Large intestine (tissue), 3 donors: Measurements from ENCODE around the gene ZNF546. TPM values are rescaled to one million over a fixed set of nuclear protein-coding genes. Genes with fewer than 3 reads are reported as not detected.

ENCODE experiments used
- DNase-seq, 2 donors: peaks; one replicate each; pipeline versions ENCODE4 v3.0.0 to v3.0.0-alpha.2; 2013
- H3K27ac ChIP-seq: one replicate; pipeline ENCODE4 v1.5.1; 2013; ENCODE audit warnings: low read length
- H3K27me3 ChIP-seq: 2 replicates; pipeline ENCODE4 v1.6.1; 2013; ENCODE audit warnings: low read length; ENCODE audit not compliant: control insufficient read depth, insufficient read depth
- H3K36me3 ChIP-seq: 2 replicates; pipeline ENCODE4 v1.6.1; 2013; ENCODE audit warnings: low read length; ENCODE audit not compliant: control insufficient read depth, insufficient read depth
- H3K4me1 ChIP-seq: one replicate; pipeline ENCODE4 v1.6.1; 2013; ENCODE audit warnings: low read length; ENCODE audit not compliant: control insufficient read depth, insufficient read depth
- H3K4me3 ChIP-seq: one replicate; pipeline ENCODE4 v1.5.1; 2013; ENCODE audit warnings: low read length
- H3K9me3 ChIP-seq: one replicate; pipeline ENCODE4 v1.6.1; 2013; ENCODE audit warnings: mild to moderate bottlenecking, low read depth, low read length, moderate library complexity; ENCODE audit not compliant: control insufficient read depth
- WGBS: methylation state at CpG from one replicate; pipeline ENCODE4 v1.1.5; 2013; ENCODE audit warnings: low lambda C conversion rate; ENCODE audit not compliant: insufficient coverage; 5-methylcytosine and 5-hydroxymethylcytosine counted together
- polyA plus RNA-seq: library from polyadenylated mRNA; unstranded; fragments of 120-200 nt; gene quantifications from one replicate; pipeline ENCODE4 v1.2.1, GENCODE V29; 2013

The ZNF546 gene
- polyA plus RNA-seq, 1 donor, result 3.9 TPM

GRCh38 chr19:39986643-39987042 lies 10.2 kb upstream of the ZNF546 start:
- DNase-seq, result no peak
- H3K9me3 ChIP-seq, result peaks cover 43% of the 10 kb centered on the region
- H3K36me3 ChIP-seq, result peaks cover 5% of the 10 kb centered on the region
- H3K27ac ChIP-seq, result no peak overlapping the region
- no peaks in the 10 kb centered on the region for H3K4me1 ChIP-seq
- H3K27me3 ChIP-seq, result no peaks in the 10 kb centered on the region
- no peak overlapping the region for H3K4me3 ChIP-seq

- H3K9me3 ChIP-seq, result peaks cover 43% of the 10 kb centered on the region
- H3K27me3 ChIP-seq, result no peaks in the 10 kb centered on the region
- H3K4me3 ChIP-seq, result no peak overlapping the region
- H3K4me1 ChIP-seq, result no peaks in the 10 kb centered on the region
- peaks cover 2% of the 10 kb centered on the region for H3K36me3 ChIP-seq
- no peak overlapping the region for H3K27ac ChIP-seq
- DNase-seq, result no peak
Measured at GRCh38 chr19:39987167-39987566, 9.7 kb upstream of the ZNF546 start.

GRCh38 chr19:39987596-39987995 lies 9.3 kb upstream of the ZNF546 start:
- Histone ChIP-seq H3K4me1 (no peaks in the 10 kb centered on the region), H3K9me3 (peaks cover 43% of the 10 kb centered on the region), H3K27ac (no peak overlapping the region), H3K27me3 (no peaks in the 10 kb centered on the region), H3K36me3 (peaks cover 2% of the 10 kb centered on the region), H3K4me3 (no peak overlapping the region)
- 100% methylated on average over 1 of the region's 1 CpG for WGBS
- DNase-seq, result no peak

- Histone ChIP-seq H3K27me3 (no peaks in the 10 kb centered on the region), H3K4me3 (no peak overlapping the region), H3K36me3 (no peaks in the 10 kb centered on the region), H3K4me1 (peaks cover 12% of the 10 kb centered on the region), H3K9me3 (no peaks in the 10 kb centered on the region), H3K27ac (peak overlapping the region; percentile 56)
- no peak for DNase-seq
- WGBS, result no CpG with 5 or more reads among the region's 1 CpG
Measured at GRCh38 chr19:39993605-39994004, 3.3 kb upstream of the ZNF546 start.

GRCh38 chr19:39994361-39994760 lies 2.5 kb upstream of the ZNF546 start:
- no peak overlapping the region for H3K4me3 ChIP-seq
- no peaks in the 10 kb centered on the region for H3K9me3 ChIP-seq
- peaks cover 12% of the 10 kb centered on the region for H3K4me1 ChIP-seq
- H3K27ac ChIP-seq, result peak overlapping the region; percentile 56
- peak in 1 of 2 donors; percentile 75 for DNase-seq
- no peaks in the 10 kb centered on the region for H3K27me3 ChIP-seq
- H3K36me3 ChIP-seq, result no peaks in the 10 kb centered on the region

GRCh38 chr19:39995794-39996193 lies 1.1 kb upstream of the ZNF546 start:
- H3K36me3 ChIP-seq, result no peaks in the 10 kb centered on the region
- no peaks in the 10 kb centered on the region for H3K9me3 ChIP-seq
- H3K4me3 ChIP-seq, result peak overlapping the region; percentile 81
- no peak for DNase-seq
- H3K27me3 ChIP-seq, result no peaks in the 10 kb centered on the region
- no peak overlapping the region for H3K27ac ChIP-seq
- 60% methylated on average over 1 of the region's 1 CpG for WGBS
- peaks cover 12% of the 10 kb centered on the region for H3K4me1 ChIP-seq

GRCh38 chr19:39996218-39996810 lies 546 bp upstream of the ZNF546 start:
- peaks cover 12% of the 10 kb centered on the region for H3K4me1 ChIP-seq
- no CpG with 5 or more reads among the region's 19 CpGs for WGBS
- no peaks in the 10 kb centered on the region for H3K36me3 ChIP-seq
- no peaks in the 10 kb centered on the region for H3K9me3 ChIP-seq
- H3K27me3 ChIP-seq, result no peaks in the 10 kb centered on the region
- peak in 1 of 2 donors; percentile 10 for DNase-seq
- peak overlapping the region; percentile 87 for H3K27ac ChIP-seq
- peak overlapping the region; percentile 81 for H3K4me3 ChIP-seq

- Histone ChIP-seq H3K4me1 (peaks cover 12% of the 10 kb centered on the region), H3K27me3 (no peaks in the 10 kb centered on the region), H3K27ac (no peak overlapping the region), H3K4me3 (peak overlapping the region; percentile 81), H3K9me3 (no peaks in the 10 kb centered on the region), H3K36me3 (no peaks in the 10 kb centered on the region)
- whole genome bisulfite sequencing, result 100% methylated on average over 2 of the region's 5 CpGs
- no peak for DNase-seq
Measured at GRCh38 chr19:39997638-39998216, 867 bp downstream of the ZNF546 start.

GRCh38 chr19:39998501-39998900 lies 1.6 kb downstream of the ZNF546 start:
- Histone ChIP-seq H3K4me3 (no peak overlapping the region), H3K9me3 (no peaks in the 10 kb centered on the region), H3K36me3 (no peaks in the 10 kb centered on the region), H3K27ac (no peak overlapping the region), H3K4me1 (peaks cover 12% of the 10 kb centered on the region), H3K27me3 (no peaks in the 10 kb centered on the region)
- no peak for DNase-seq
- 100% methylated on average over 2 of the region's 4 CpGs for WGBS

GRCh38 chr19:40005691-40006272 lies 8.9 kb downstream of the ZNF546 start:
- H3K27ac ChIP-seq, result no peak overlapping the region
- peaks cover 14% of the 10 kb centered on the region for H3K36me3 ChIP-seq
- no peak for DNase-seq
- no peak overlapping the region for H3K4me3 ChIP-seq
- WGBS, result 100% methylated on average over 1 of the region's 4 CpGs
- no peaks in the 10 kb centered on the region for H3K27me3 ChIP-seq
- no peaks in the 10 kb centered on the region for H3K9me3 ChIP-seq
- no peaks in the 10 kb centered on the region for H3K4me1 ChIP-seq

GRCh38 chr19:40006273-40006691 lies 9.4 kb downstream of the ZNF546 start:
- Histone ChIP-seq H3K9me3 (no peaks in the 10 kb centered on the region), H3K4me1 (no peaks in the 10 kb centered on the region), H3K36me3 (peaks cover 14% of the 10 kb centered on the region), H3K27ac (no peak overlapping the region), H3K27me3 (no peaks in the 10 kb centered on the region), H3K4me3 (no peak overlapping the region)
- no peak for DNase-seq
- no CpG with 5 or more reads among the region's 1 CpG for WGBS
